HG02678 (cell line): ENCODE data around the gene LGR6.

Source experiments
- ATAC-seq: cut with Tn5 transposase; IDR thresholded peaks from one replicate; pipeline ENCODE4 v1.9.1; 2021; ENCODE audit warnings: mild to moderate bottlenecking, moderate library complexity; ENCODE audit not compliant: unreplicated experiment

LGR6 gene

GRCh38 chr1:202199040-202199889, 5.7 kb downstream of the LGR6 start:
- ATAC-seq, result no peak

GRCh38 chr1:202200112-202200548, 6.5 kb downstream of the LGR6 start:
- no peak for ATAC-seq

GRCh38 chr1:202200669-202201068, 7.1 kb downstream of the LGR6 start:
- no peak for ATAC-seq

- ATAC-seq, result no peak
Measured at GRCh38 chr1:202201266-202201665, 7.7 kb downstream of the LGR6 start.

- ATAC-seq, result no peak
Measured at GRCh38 chr1:202201971-202202370, 8.4 kb downstream of the LGR6 start.

GRCh38 chr1:202202500-202203168, 9.0 kb downstream of the LGR6 start:
- no peak for ATAC-seq

GRCh38 chr1:202203238-202204039, 9.8 kb downstream of the LGR6 start:
- no peak for ATAC-seq

GRCh38 chr1:202204065-202204464, 10.5 kb downstream of the LGR6 start:
- no peak for ATAC-seq

- ATAC-seq, result no peak
Measured at GRCh38 chr1:202205523-202206190, 12.1 kb downstream of the LGR6 start.

- ATAC-seq, result no peak
Measured at GRCh38 chr1:202207292-202207691, 13.7 kb downstream of the LGR6 start.

- ATAC-seq, result no peak
Measured at GRCh38 chr1:202208351-202208857, 14.8 kb downstream of the LGR6 start.

- ATAC-seq, result no peak
Measured at GRCh38 chr1:202210385-202210784, 16.8 kb downstream of the LGR6 start.

GRCh38 chr1:202210969-202211368, 17.4 kb downstream of the LGR6 start:
- no peak for ATAC-seq

- ATAC-seq, result no peak
Measured at GRCh38 chr1:202212787-202213186, 19.2 kb downstream of the LGR6 start.

- ATAC-seq, result no peak
Measured at GRCh38 chr1:202213361-202214088, 19.9 kb downstream of the LGR6 start.

- ATAC-seq, result no peak
Measured at GRCh38 chr1:202214089-202214843, 20.7 kb downstream of the LGR6 start.

GRCh38 chr1:202215472-202216130, 22.0 kb downstream of the LGR6 start:
- ATAC-seq, result no peak

GRCh38 chr1:202216691-202217090, 23.1 kb downstream of the LGR6 start:
- ATAC-seq, result no peak

- ATAC-seq, result no peak
Measured at GRCh38 chr1:202217516-202217915, 23.9 kb downstream of the LGR6 start.
